GM12873 (cell line): ENCODE measurements around the gene ARMC9.

ENCODE experiments used
- CTCF ChIP-seq: IDR thresholded peaks from 2 replicates; pipeline ENCODE4 v1.5.1; 2012; ENCODE audit warnings: low read depth, mild to moderate bottlenecking, moderate library complexity, low read length, control low read depth; ENCODE audit not compliant: insufficient read depth; ENCODE audit errors: missing control alignments

Gene ARMC9

GRCh38 chr2:231185886-231186285, 12.5 kb upstream of the ARMC9 start:
- TF ChIP-seq CTCF, result no peak

GRCh38 chr2:231186325-231186724, 12.1 kb upstream of the ARMC9 start:
- TF ChIP-seq CTCF, result no peak

GRCh38 chr2:231187736-231188505, 10.5 kb upstream of the ARMC9 start:
- TF ChIP-seq CTCF, result no peak

- no peak for TF ChIP-seq CTCF
Measured at GRCh38 chr2:231188506-231189170, 9.8 kb upstream of the ARMC9 start.

GRCh38 chr2:231189171-231189530, 9.3 kb upstream of the ARMC9 start:
- no peak for TF ChIP-seq CTCF

- no peak for TF ChIP-seq CTCF
Measured at GRCh38 chr2:231189571-231190495, 8.6 kb upstream of the ARMC9 start.

GRCh38 chr2:231190531-231191197, 7.8 kb upstream of the ARMC9 start:
- TF ChIP-seq CTCF, result no peak
